Astrocyte of the hippocampus (primary cell): ENCODE results near the gene KCNQ4.
A peak's percentile ranks its signal among the peaks of the same experiment; 100 is the strongest.

ENCODE experiments used
- DNase-seq: peaks from one replicate; pipeline ENCODE4 v3.0.0; 2011; ENCODE audit warnings: low read depth, low spot score

Gene KCNQ4

GRCh38 chr1:40840526-40841323, 57.1 kb downstream of the KCNQ4 start:
- DNase-seq = no peak

GRCh38 chr1:40841602-40842001, 58.0 kb downstream of the KCNQ4 start:
- DNase-seq = no peak

- DNase-seq = no peak
These were observed 58.6 kb downstream of the KCNQ4 start for GRCh38 chr1:40842207-40842606.

GRCh38 chr1:40842691-40843090, 59.1 kb downstream of the KCNQ4 start:
- no peak for DNase-seq

GRCh38 chr1:40844079-40844478, 60.5 kb downstream of the KCNQ4 start:
- no peak for DNase-seq

- no peak for DNase-seq
These were observed 61.6 kb downstream of the KCNQ4 start for GRCh38 chr1:40844887-40845878.

GRCh38 chr1:40845895-40846294, 62.3 kb downstream of the KCNQ4 start:
- DNase-seq = no peak

GRCh38 chr1:40847023-40847745, 63.6 kb downstream of the KCNQ4 start:
- DNase-seq = no peak

GRCh38 chr1:40848530-40849189, 65.1 kb downstream of the KCNQ4 start:
- DNase-seq = peak; percentile 81

- peak; percentile 82 for DNase-seq
These were observed 66.4 kb downstream of the KCNQ4 start for GRCh38 chr1:40849801-40850592.

- no peak for DNase-seq
These were observed 68.1 kb downstream of the KCNQ4 start for GRCh38 chr1:40851643-40852042.

- DNase-seq = no peak
These were observed 69.7 kb downstream of the KCNQ4 start for GRCh38 chr1:40853113-40853884.

GRCh38 chr1:40853885-40854170, 70.2 kb downstream of the KCNQ4 start:
- DNase-seq = no peak

- no peak for DNase-seq
These were observed 71.9 kb downstream of the KCNQ4 start for GRCh38 chr1:40855513-40855912.

GRCh38 chr1:40856116-40856515, 72.5 kb downstream of the KCNQ4 start:
- no peak for DNase-seq

- no peak for DNase-seq
These were observed 73.2 kb downstream of the KCNQ4 start for GRCh38 chr1:40856656-40857302.

- no peak for DNase-seq
These were observed 74.2 kb downstream of the KCNQ4 start for GRCh38 chr1:40857737-40858136.

GRCh38 chr1:40858856-40859416, 75.3 kb downstream of the KCNQ4 start:
- DNase-seq = no peak

- DNase-seq = no peak
These were observed 77.2 kb downstream of the KCNQ4 start for GRCh38 chr1:40860706-40861223.
